Endothelial cell of umbilical vein (primary cell): ENCODE data around the gene DNAH10.

Experiments
- EZH2 ChIP-seq: IDR thresholded peaks from 2 replicates; pipeline ENCODE4 v1.6.1; 2012; ENCODE audit warnings: borderline replicate concordance, low read depth, mild to moderate bottlenecking, moderate library complexity, low read length, inconsistent platforms; ENCODE audit not compliant: severe bottlenecking
- FOS ChIP-seq: IDR thresholded peaks from 2 replicates; pipeline ENCODE4 v1.6.1; 2011; ENCODE audit warnings: mild to moderate bottlenecking, low read length, moderate library complexity, borderline replicate concordance; ENCODE audit not compliant: insufficient read depth
- GATA2 ChIP-seq: IDR thresholded peaks from 2 replicates; pipeline ENCODE4 v1.7.0; 2011; ENCODE audit warnings: low read depth, mild to moderate bottlenecking, moderate library complexity, mixed read lengths, low read length; ENCODE audit not compliant: insufficient read length, insufficient read depth
- JUN ChIP-seq: IDR thresholded peaks from 2 replicates; pipeline ENCODE4 v1.6.1; 2011; ENCODE audit warnings: borderline replicate concordance, low read depth; ENCODE audit not compliant: insufficient read length, insufficient read depth
- MYC ChIP-seq: IDR thresholded peaks from one replicate; pipeline ENCODE4 v1.6.1; 2011; ENCODE audit warnings: mild to moderate bottlenecking, low read depth, low read length
- POLR2A ChIP-seq: IDR thresholded peaks from 2 replicates; pipeline ENCODE4 v1.6.1; 2012; ENCODE audit warnings: low read depth, mild to moderate bottlenecking, control low read depth, low read length
- POLR2AphosphoS5 ChIP-seq: IDR thresholded peaks from 2 replicates; pipeline ENCODE4 v1.6.1; 2012; ENCODE audit warnings: low read depth, mild to moderate bottlenecking, control low read depth, low read length, moderate library complexity; ENCODE audit not compliant: insufficient read depth
- TF ChIP-seq, protein P1 (sequence below), 2 donors: IDR thresholded peaks; 1 replicate in 1 of 2; 2 replicates in 1 of 2; pipeline ENCODE4 v1.5.1; 2011; ENCODE audit warnings: low read length in 2 of 2, mild to moderate bottlenecking in 2 of 2, moderate library complexity in 2 of 2, control low read depth in 1 of 2, inconsistent platforms in 1 of 2, low read depth in 1 of 2; ENCODE audit not compliant: insufficient read depth in 1 of 2; ENCODE audit errors: extremely low read depth in 1 of 2
- TF ChIP-seq, protein P2 (sequence below): IDR thresholded peaks from 2 replicates; pipeline ENCODE4 v1.6.1; 2011; ENCODE audit not compliant: insufficient read depth, insufficient read length

DNA sequence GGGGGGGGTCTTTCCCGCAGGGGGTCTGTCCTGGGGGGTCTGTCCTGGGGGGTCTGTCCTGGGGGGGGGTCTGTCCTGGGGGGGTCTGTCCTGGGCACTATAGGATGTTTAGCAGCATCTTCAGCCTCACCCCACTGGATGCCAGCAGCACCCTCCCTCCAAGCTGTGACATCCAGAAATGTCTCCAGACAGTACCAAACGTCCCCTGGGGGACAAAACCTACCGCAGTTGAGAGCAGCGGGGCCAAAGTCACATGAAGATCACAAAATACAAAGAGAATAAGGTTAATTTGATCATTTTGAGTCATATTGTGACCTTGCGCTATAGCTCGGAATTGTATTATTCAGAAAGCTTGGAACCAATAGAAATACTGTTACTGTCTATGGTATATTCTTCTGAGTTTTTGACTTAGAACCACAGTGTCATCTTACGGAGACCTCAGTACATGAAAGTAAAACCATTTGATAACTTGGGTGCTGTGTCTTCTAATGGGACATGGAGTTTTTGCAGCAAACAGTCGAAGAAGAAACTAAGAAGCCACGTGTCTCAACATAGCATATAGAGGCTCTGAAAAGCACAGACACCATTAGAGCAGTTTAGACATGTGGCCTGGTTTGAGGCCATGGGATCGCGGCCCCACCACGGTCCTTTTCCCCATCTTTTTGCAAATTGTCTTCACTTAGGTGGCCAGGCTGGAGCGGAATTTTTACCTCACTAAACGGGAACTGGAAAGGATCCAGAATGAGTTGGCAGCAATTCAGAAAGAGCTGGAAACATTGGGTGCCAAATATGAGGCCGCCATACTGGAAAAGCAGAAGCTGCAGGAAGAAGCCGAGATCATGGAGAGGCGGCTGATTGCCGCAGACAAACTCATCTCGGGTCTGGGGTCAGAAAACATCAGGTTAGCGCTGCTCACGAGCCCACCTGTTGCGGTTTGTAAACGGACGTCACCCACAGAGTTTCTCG, 150.6 kb downstream of the DNAH10 start:
- TF ChIP-seq POLR2A (no peak), POLR2AphosphoS5 (no peak), JUN (no peak), EZH2 (no peak), MYC (no peak), GATA2 (no peak), FOS (no peak)
- TF ChIP-seq, protein P1, sequence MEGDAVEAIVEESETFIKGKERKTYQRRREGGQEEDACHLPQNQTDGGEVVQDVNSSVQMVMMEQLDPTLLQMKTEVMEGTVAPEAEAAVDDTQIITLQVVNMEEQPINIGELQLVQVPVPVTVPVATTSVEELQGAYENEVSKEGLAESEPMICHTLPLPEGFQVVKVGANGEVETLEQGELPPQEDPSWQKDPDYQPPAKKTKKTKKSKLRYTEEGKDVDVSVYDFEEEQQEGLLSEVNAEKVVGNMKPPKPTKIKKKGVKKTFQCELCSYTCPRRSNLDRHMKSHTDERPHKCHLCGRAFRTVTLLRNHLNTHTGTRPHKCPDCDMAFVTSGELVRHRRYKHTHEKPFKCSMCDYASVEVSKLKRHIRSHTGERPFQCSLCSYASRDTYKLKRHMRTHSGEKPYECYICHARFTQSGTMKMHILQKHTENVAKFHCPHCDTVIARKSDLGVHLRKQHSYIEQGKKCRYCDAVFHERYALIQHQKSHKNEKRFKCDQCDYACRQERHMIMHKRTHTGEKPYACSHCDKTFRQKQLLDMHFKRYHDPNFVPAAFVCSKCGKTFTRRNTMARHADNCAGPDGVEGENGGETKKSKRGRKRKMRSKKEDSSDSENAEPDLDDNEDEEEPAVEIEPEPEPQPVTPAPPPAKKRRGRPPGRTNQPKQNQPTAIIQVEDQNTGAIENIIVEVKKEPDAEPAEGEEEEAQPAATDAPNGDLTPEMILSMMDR (IDR thresholded peaks at IDR 0.05; ENCODE audit: extremely low read depth in 1 of 2, insufficient read depth in 1 of 2, low read depth in 1 of 2, low read length in 2 of 2) = no peak
- TF ChIP-seq, protein P2, sequence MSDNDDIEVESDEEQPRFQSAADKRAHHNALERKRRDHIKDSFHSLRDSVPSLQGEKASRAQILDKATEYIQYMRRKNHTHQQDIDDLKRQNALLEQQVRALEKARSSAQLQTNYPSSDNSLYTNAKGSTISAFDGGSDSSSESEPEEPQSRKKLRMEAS = no peak
